Measurements from ENCODE around the gene TIMP3.
"Not testable (repeated sequence)": the region's sequence is repeated elsewhere in the genome, so short reads cannot be mapped to it uniquely, and the experiment has no call there.

TIMP3 gene

GRCh38 chr22:32864041-32864440 lies 62.5 kb downstream of the TIMP3 start:
- H3K4me3 ChIP-seq (ENCODE audit: low read depth, low read length), result no peak overlapping the region
- no peak for DNase-seq (ENCODE audit: low read depth)
- TF ChIP-seq, protein P1, sequence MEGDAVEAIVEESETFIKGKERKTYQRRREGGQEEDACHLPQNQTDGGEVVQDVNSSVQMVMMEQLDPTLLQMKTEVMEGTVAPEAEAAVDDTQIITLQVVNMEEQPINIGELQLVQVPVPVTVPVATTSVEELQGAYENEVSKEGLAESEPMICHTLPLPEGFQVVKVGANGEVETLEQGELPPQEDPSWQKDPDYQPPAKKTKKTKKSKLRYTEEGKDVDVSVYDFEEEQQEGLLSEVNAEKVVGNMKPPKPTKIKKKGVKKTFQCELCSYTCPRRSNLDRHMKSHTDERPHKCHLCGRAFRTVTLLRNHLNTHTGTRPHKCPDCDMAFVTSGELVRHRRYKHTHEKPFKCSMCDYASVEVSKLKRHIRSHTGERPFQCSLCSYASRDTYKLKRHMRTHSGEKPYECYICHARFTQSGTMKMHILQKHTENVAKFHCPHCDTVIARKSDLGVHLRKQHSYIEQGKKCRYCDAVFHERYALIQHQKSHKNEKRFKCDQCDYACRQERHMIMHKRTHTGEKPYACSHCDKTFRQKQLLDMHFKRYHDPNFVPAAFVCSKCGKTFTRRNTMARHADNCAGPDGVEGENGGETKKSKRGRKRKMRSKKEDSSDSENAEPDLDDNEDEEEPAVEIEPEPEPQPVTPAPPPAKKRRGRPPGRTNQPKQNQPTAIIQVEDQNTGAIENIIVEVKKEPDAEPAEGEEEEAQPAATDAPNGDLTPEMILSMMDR (IDR thresholded peaks at IDR 0.05; ENCODE audit: low read depth, low read length, missing control alignments), result no peak
- in situ Hi-C loops (cut with HindIII; ENCODE audit: low sequenced_read_pairs), result no loop called here

GRCh38 chr22:32864596-32864995 lies 63.1 kb downstream of the TIMP3 start:
- H3K4me3 ChIP-seq (ENCODE audit: low read depth, low read length), result no peak overlapping the region
- TF ChIP-seq, protein P1 (IDR thresholded peaks at IDR 0.05; ENCODE audit: low read depth, low read length, missing control alignments), result no peak
- in situ Hi-C loops (cut with HindIII; ENCODE audit: low sequenced_read_pairs), result no loop called here
- no peak for DNase-seq (ENCODE audit: low read depth)

GRCh38 chr22:32866953-32867352 lies 65.4 kb downstream of the TIMP3 start:
- in situ Hi-C loops (cut with HindIII; ENCODE audit: low sequenced_read_pairs), result no loop called here
- no peak overlapping the region for H3K4me3 ChIP-seq (ENCODE audit: low read depth, low read length)
- TF ChIP-seq, protein P1 (IDR thresholded peaks at IDR 0.05; ENCODE audit: low read depth, low read length, missing control alignments), result no peak
- DNase-seq (ENCODE audit: low read depth), result no peak

DNA sequence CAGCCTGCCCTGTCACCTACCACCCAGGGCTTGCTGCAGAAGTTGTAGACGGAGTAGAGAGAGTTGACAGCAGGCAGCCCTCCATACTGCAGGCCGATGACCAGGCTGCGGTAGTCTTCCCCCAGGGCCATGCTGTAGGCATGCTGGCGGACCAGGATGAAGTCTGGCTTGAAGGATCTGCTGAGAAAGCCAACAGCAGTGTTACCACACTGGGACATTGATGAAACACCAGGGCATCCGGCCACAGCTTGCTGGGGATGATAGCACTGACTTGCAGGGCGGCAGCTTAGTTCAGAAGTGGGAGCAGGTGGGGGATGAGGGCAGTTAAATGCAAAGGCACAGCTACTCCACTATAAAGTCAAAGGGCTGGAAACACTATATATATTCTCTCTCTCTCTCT lies 67.4 kb downstream of the TIMP3 start:
- no peak for DNase-seq (ENCODE audit: low read depth)
- in situ Hi-C loops (cut with HindIII; ENCODE audit: low sequenced_read_pairs), result no loop called here

GRCh38 chr22:32870474-32870873 lies 69.0 kb downstream of the TIMP3 start:
- H3K4me3 ChIP-seq (ENCODE audit: low read depth, low read length), result no peak overlapping the region
- in situ Hi-C loops (cut with HindIII; ENCODE audit: low sequenced_read_pairs), result no loop called here
- DNase-seq (ENCODE audit: low read depth), result no peak
- TF ChIP-seq, protein P1 (IDR thresholded peaks at IDR 0.05; ENCODE audit: low read depth, low read length, missing control alignments), result no peak

More for the DNA sequence above, 67.4 kb downstream of the TIMP3 start:
- H3K4me3 ChIP-seq (ENCODE audit: low read depth, low read length), result no peak overlapping the region
- TF ChIP-seq, protein P1 (IDR thresholded peaks at IDR 0.05; ENCODE audit: low read depth, low read length, missing control alignments), result no peak

DNA sequence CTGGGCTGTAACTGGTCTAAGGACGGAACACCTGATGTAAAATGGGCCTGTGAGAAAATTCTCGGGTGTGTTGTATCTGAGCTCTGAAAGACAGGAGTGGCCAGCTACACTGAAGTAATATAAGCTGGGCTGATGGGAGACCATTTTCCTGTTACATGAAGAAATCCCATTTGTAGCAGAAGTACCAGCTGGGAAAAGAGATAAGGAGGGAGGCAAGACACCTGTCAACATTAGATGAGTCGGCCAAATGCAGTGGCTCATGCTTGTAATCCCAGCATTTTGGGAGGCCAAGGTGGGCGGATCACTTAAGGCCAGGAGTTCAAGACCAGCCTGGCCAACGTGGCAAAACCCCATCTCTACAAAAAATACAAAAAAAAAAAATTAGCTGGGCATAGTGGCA lies 72.1 kb downstream of the TIMP3 start:
- in situ Hi-C loops (cut with HindIII; ENCODE audit: low sequenced_read_pairs); DNase-seq (ENCODE audit: low read depth); H3K4me3 ChIP-seq (ENCODE audit: low read depth, low read length): not testable (repeated sequence)

GRCh38 chr22:32874385-32874784 lies 72.9 kb downstream of the TIMP3 start:
- no peak for DNase-seq (ENCODE audit: low read depth)
- in situ Hi-C loops (cut with HindIII; ENCODE audit: low sequenced_read_pairs), result no loop called here
- TF ChIP-seq, protein P1 (IDR thresholded peaks at IDR 0.05; ENCODE audit: low read depth, low read length, missing control alignments), result no peak
- H3K4me3 ChIP-seq (ENCODE audit: low read depth, low read length), result no peak overlapping the region

All from astrocyte of the cerebellum (primary cell).